PC-9 (cell line): Measurements from ENCODE around the gene TTR.

Experiments
- CTCF ChIP-seq: fragments of 200-600 bp; sonication (generic); conservative IDR thresholded peaks from 2 replicates; pipeline ENCODE4 v1.6.1; 2017; ENCODE audit warnings: mixed run types, antibody characterized with exemption, mild to moderate bottlenecking, moderate library complexity
- EZH2 ChIP-seq: fragments of 200-600 bp; sonication (generic); IDR thresholded peaks from 2 replicates; pipeline ENCODE4 v1.8.0; 2017; ENCODE audit warnings: antibody characterized with exemption, low read depth

GRCh38 chr18:31574359-31574758 lies 17.3 kb upstream of the TTR start:
- no peak for TF ChIP-seq EZH2
- no peak for TF ChIP-seq CTCF
